Spleen (tissue), 11 donors: ENCODE data around the gene CCRL2. TPM values are rescaled to one million over a fixed set of nuclear protein-coding genes. Genes with fewer than 3 reads are reported as not detected.

Experiments used
- DNase-seq: peaks from one replicate; pipeline ENCODE4 v3.0.0-alpha.2; 2020
- H3K27ac ChIP-seq, 8 donors: fragments of 200-600 bp; sonication (generic) in 7 of 8; 1 replicate in 4 of 8; 2 replicates in 4 of 8; pipeline versions ENCODE4 v1.5.0 to v1.8.0; 2016 to 2021; ENCODE audit warnings: inconsistent platforms in 4 of 8, mild to moderate bottlenecking in 4 of 8, moderate library complexity in 1 of 8
- H3K27me3 ChIP-seq, 7 donors: fragments of 200-600 bp; sonication (generic) in 6 of 7; replicated peaks in 1 of 7; 1 replicate in 4 of 7; 2 replicates in 3 of 7; pipeline versions ENCODE4 v1.5.0 to v1.8.0; 2016 to 2021; ENCODE audit warnings: inconsistent platforms in 3 of 7, mild to moderate bottlenecking in 1 of 7
- H3K36me3 ChIP-seq, 6 donors: fragments of 200-600 bp; sonication (generic) in 5 of 6; 1 replicate in 4 of 6; 2 replicates in 2 of 6; pipeline versions ENCODE4 v1.5.0 to v1.8.0; 2016 to 2021; ENCODE audit warnings: inconsistent platforms in 2 of 6
- H3K4me1 ChIP-seq, 6 donors: fragments of 200-600 bp; sonication (generic) in 5 of 6; 1 replicate in 3 of 6; 2 replicates in 3 of 6; pipeline versions ENCODE4 v1.5.0 to v1.8.0; 2016 to 2021; ENCODE audit warnings: inconsistent platforms in 3 of 6
- H3K4me3 ChIP-seq, 8 donors: fragments of 200-600 bp; sonication (generic) in 7 of 8; 1 replicate in 4 of 8; 2 replicates in 4 of 8; pipeline versions ENCODE4 v1.5.0 to v1.8.0; 2016 to 2021; ENCODE audit warnings: inconsistent platforms in 4 of 8, mild to moderate bottlenecking in 4 of 8, moderate library complexity in 2 of 8
- H3K9me3 ChIP-seq, 8 donors: fragments of 200-600 bp; sonication (generic) in 7 of 8; 1 replicate in 4 of 8; 2 replicates in 4 of 8; pipeline versions ENCODE4 v1.5.0 to v1.8.0; 2016 to 2021; ENCODE audit warnings: inconsistent platforms in 4 of 8
- POLR2A ChIP-seq, 3 donors: fragments of 450-650 bp; IDR thresholded peaks; one replicate each; pipeline ENCODE4 v1.5.1; 2017; ENCODE audit warnings: antibody characterized with exemption in 3 of 3, mild to moderate bottlenecking in 1 of 3
- POLR2AphosphoS5 ChIP-seq, 3 donors: sonication (generic); formaldehyde crosslinking; IDR thresholded peaks; one replicate each; pipeline ENCODE4 v1.5.1; 2017; ENCODE audit warnings: antibody characterized with exemption in 3 of 3
- WGBS, 5 donors: extraction: QIAGEN DNeasy Blood & Tissue Kit in 3 of 5; methylation state at CpG; one replicate each; pipeline versions ENCODE4 v1.1.5 to v1.1.7; 2013 to 2018; 5-methylcytosine and 5-hydroxymethylcytosine counted together
- intact Hi-C: fragments of 100-400 bp; cut with DNase I; formaldehyde crosslinking; loops from one replicate; pipeline ENCODE4 v1.15.0; 2023; ENCODE audit warnings: low total_unique reads
- polyA plus RNA-seq, 3 donors: library from polyadenylated mRNA; stranded (reverse); fragments of 200-250 nt; gene quantifications; one replicate each; pipeline ENCODE4 v1.2.1, GENCODE V29; 2013
- total RNA-seq, 7 donors: library from RNA; depleted of rRNA in 3 of 7; stranded (reverse); fragments of >200 nt in 3 of 7; fragmentation: NEBNext Ultra II Directional in 4 of 7; extraction: Animal tissue kit (Norgen Biotek cat#: 25700) in 4 of 7; gene quantifications; one replicate each; pipeline versions ENCODE4 v1.1.0 to v1.2.1, GENCODE V29; 2016 to 2021
- TF ChIP-seq, protein P1 (sequence below), 11 experiments: fragments of 200-600 bp in 7 of 11; fragments of 450-650 bp in 4 of 11; sonication (generic) in 4 of 11; IDR thresholded peaks in 8 of 11; conservative IDR thresholded peaks in 3 of 11; 1 replicate in 7 of 11; 2 replicates in 4 of 11; pipeline versions ENCODE4 v1.4.0 to v1.8.0; 2016 to 2021; ENCODE audit warnings: antibody characterized with exemption in 11 of 11, inconsistent platforms in 4 of 11, mild to moderate bottlenecking in 1 of 11
- donor health status: healthy with polysubstance abuse.
- donor health status: DM: no; HTN: no; CAD: no; lungs with moderate emphysema.
- donor health status: DM: no; HTN: no; CAD: no.
- donor health status: Bipolar disorder and iron deficiency.
- donor health status: healthy.
- donor health status: DM: no; HTN: no; CAD: no.
- donor health status: DM: yes; HTN: yes; CAD: no.

Gene CCRL2
- total and polyA plus RNA-seq, 10 donors = 4.8 to 21.7 (median 13.3) TPM

DNA sequence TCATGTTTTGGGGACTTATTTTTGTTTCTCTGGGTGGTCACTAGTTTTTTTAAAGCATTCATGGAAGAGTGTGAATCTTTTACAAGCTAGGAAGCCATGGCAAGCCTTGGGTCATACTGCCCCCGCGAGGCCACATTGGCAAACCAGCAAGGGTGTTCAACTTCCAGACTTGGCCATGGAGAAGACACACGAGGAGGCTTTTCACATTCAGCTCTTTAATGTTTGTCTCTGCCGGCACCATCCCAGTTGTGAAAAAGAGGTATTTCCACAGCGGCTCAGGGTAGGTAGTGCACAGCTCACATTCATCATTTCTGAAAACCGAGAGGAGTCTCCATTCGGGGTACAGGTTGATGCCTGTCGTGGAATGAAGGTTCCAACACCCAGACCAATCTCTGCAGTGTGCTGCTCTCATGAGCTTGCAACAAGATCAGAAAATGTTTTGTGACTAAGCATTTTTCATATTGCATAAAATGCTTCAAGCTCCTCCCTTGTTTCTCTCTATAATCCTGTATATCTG, 28.6 kb upstream of the CCRL2 start:
- Histone ChIP-seq H3K27ac (no peak overlapping the region), H3K27me3 (no peaks in the 10 kb centered on the region), H3K9me3 (no peaks in the 10 kb centered on the region), H3K4me1 (peaks cover 19 to 78% (median 36%) of the 10 kb centered on the region in 6 donors), H3K4me3 (no peak overlapping the region), H3K36me3 (no peaks in the 10 kb centered on the region)
- DNase-seq = peak; percentile 91
- intact Hi-C loops = no loop called here
- 46 to 56% (median 52%) methylated on average over 8 of the region's 8 CpGs for WGBS, 5 donors
- TF ChIP-seq POLR2AphosphoS5 (IDR thresholded peaks at IDR 0.05) = no peak
- TF ChIP-seq, protein P1, sequence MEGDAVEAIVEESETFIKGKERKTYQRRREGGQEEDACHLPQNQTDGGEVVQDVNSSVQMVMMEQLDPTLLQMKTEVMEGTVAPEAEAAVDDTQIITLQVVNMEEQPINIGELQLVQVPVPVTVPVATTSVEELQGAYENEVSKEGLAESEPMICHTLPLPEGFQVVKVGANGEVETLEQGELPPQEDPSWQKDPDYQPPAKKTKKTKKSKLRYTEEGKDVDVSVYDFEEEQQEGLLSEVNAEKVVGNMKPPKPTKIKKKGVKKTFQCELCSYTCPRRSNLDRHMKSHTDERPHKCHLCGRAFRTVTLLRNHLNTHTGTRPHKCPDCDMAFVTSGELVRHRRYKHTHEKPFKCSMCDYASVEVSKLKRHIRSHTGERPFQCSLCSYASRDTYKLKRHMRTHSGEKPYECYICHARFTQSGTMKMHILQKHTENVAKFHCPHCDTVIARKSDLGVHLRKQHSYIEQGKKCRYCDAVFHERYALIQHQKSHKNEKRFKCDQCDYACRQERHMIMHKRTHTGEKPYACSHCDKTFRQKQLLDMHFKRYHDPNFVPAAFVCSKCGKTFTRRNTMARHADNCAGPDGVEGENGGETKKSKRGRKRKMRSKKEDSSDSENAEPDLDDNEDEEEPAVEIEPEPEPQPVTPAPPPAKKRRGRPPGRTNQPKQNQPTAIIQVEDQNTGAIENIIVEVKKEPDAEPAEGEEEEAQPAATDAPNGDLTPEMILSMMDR (IDR thresholded peaks at IDR 0.05 in 8 of 11, conservative IDR thresholded peaks at IDR 0.05 in 3 of 11) = peak; percentile 36 to 80 (median 68)

DNA sequence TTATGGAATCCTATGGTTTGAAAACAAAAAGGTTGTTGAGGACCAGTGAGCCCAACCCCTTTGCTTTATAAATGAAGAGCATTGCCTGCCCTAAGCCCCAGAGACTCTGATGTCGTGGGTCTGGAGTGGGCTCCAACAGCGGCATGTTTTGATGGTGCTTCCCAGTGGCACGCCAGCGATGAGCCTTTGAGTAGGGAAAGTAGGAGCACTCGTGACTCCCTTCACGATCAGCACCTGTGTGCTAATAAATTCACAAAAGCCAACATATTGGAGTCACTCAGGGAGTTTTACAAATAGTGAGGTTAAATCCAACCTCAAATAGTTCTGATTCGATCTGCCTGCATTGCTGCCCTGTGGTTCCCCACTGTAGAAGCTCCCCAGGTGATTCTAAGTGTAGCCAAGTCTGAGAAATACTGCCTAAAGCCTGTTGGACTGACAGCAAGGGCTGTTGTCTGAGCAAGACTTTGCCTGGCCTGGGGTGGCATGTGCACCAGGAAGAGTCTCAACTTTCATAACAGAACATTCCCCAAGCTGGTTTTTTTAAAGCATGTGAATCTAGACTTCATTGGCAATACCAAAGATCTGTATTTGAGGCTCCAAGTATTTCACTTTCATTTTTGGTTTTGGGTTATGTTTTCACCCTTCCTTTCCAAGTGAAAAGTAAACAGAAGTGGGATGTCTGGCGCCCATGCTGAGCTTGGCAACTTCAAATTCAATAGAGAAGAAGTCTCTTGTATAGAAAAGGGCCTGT, 26.4 kb upstream of the CCRL2 start:
- Histone ChIP-seq H3K27ac (peak overlapping the region; percentile 5 to 78 (median 65)), H3K9me3 (no peaks in the 10 kb centered on the region), H3K36me3 (no peaks in the 10 kb centered on the region), H3K4me1 (peaks cover 22 to 77% (median 48%) of the 10 kb centered on the region in 6 donors), H3K4me3 (no peak overlapping the region), H3K27me3 (no peaks in the 10 kb centered on the region)
- no peak for DNase-seq
- TF ChIP-seq POLR2AphosphoS5 (IDR thresholded peaks at IDR 0.05) = no peak
- TF ChIP-seq, protein P1 (IDR thresholded peaks at IDR 0.05 in 8 of 11, conservative IDR thresholded peaks at IDR 0.05 in 3 of 11) = no peak
- TF ChIP-seq POLR2A (IDR thresholded peaks at IDR 0.05) = no peak
- intact Hi-C loops = no loop called here
- 74 to 81% (median 79%) methylated on average over 8 of the region's 8 CpGs for WGBS, 5 donors

DNA sequence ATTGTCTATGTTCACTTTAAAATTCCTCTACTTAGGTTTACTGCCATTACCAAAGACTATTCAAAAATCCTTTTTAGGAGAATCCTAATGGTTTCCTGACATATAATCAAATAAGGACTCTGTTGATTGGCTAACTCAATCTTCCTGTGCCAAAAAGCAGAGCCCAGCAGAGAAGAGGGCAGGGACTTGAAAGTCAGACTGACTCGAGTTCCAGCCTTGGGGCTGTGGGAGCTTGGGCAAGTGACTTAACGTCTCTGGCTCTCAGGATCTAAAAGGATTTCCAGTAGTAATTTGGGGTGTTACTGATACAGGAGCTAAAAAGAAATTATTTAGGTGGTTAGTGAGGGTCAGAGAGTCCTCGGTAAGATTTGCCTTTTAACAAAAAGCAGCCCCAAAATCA, 25.4 kb upstream of the CCRL2 start:
- 78 to 91% (median 83%) methylated on average over 3 of the region's 3 CpGs for WGBS, 5 donors
- Histone ChIP-seq H3K27ac (peak overlapping the region in 1 of 8 donors; percentile 70), H3K9me3 (no peaks in the 10 kb centered on the region)

More for the DNA sequence above, 25.4 kb upstream of the CCRL2 start:
- H3K4me3 ChIP-seq = no peak overlapping the region
- H3K4me1 ChIP-seq = peaks cover 22 to 75% (median 53%) of the 10 kb centered on the region in 6 donors
- no peaks in the 10 kb centered on the region for H3K27me3 ChIP-seq
- DNase-seq = no peak
- intact Hi-C loops = no loop called here
- TF ChIP-seq, protein P1 (IDR thresholded peaks at IDR 0.05 in 8 of 11, conservative IDR thresholded peaks at IDR 0.05 in 3 of 11) = no peak
- no peak for TF ChIP-seq POLR2AphosphoS5 (IDR thresholded peaks at IDR 0.05)
- TF ChIP-seq POLR2A (IDR thresholded peaks at IDR 0.05) = no peak
- H3K36me3 ChIP-seq = no peaks in the 10 kb centered on the region
